Spleen (tissue), 7 donors: ENCODE results near the gene IL31RA.

ENCODE experiments used
- POLR2A ChIP-seq, 3 donors: fragments of 450-650 bp; IDR thresholded peaks; one replicate each; pipeline ENCODE4 v1.5.1; 2017; ENCODE audit warnings: antibody characterized with exemption in 3 of 3, mild to moderate bottlenecking in 1 of 3
- TF ChIP-seq, protein P1 (sequence below), 11 experiments: fragments of 200-600 bp in 7 of 11; fragments of 450-650 bp in 4 of 11; sonication (generic) in 4 of 11; IDR thresholded peaks in 8 of 11; conservative IDR thresholded peaks in 3 of 11; 1 replicate in 7 of 11; 2 replicates in 4 of 11; pipeline versions ENCODE4 v1.4.0 to v1.8.0; 2016 to 2021; ENCODE audit warnings: antibody characterized with exemption in 11 of 11, inconsistent platforms in 4 of 11, mild to moderate bottlenecking in 1 of 11
- donor health status: DM: no; HTN: no; CAD: no; lungs with moderate emphysema.
- donor health status: DM: no; HTN: no; CAD: no.
- donor health status: DM: no; HTN: no; CAD: no.

DNA sequence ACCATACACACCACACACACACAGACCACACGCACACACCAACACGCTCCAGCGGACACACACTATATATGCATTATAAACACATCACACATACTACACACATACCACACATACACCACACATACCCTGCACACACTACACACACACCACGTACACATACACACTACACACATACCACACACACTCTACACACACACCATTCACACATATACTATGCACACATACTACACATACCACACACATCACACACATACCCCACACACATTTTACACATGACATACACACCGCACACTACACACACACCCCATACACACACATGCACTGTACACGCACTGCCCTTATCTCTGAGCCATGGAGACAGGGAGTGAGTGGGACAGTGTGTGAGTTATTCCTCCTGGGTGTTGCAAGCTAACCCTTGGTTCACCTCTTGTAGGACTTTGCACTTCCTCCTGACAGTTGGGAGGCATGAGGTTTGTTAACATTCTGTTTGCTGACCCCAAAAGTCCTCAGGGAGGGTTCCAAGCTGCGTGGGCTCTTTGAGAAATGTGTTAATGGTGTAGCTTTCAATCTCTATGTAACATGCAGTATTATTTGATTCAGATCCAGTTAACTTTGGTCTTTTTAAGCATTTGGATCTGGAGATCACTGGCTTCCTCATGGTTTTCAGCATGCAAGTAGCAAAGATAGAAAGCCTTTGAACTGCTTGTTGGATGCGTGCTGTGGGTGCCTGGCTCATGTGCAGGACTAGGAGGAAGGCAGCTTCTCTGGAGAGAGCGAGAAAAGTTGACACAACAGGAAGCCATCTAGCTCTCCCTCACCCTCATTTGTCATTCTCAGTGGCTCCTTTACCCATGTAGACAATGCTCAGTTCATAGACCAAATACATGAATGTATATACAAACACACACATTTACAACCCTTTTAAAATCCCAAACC, 13.7 kb downstream of the IL31RA start:
- TF ChIP-seq, protein P1, sequence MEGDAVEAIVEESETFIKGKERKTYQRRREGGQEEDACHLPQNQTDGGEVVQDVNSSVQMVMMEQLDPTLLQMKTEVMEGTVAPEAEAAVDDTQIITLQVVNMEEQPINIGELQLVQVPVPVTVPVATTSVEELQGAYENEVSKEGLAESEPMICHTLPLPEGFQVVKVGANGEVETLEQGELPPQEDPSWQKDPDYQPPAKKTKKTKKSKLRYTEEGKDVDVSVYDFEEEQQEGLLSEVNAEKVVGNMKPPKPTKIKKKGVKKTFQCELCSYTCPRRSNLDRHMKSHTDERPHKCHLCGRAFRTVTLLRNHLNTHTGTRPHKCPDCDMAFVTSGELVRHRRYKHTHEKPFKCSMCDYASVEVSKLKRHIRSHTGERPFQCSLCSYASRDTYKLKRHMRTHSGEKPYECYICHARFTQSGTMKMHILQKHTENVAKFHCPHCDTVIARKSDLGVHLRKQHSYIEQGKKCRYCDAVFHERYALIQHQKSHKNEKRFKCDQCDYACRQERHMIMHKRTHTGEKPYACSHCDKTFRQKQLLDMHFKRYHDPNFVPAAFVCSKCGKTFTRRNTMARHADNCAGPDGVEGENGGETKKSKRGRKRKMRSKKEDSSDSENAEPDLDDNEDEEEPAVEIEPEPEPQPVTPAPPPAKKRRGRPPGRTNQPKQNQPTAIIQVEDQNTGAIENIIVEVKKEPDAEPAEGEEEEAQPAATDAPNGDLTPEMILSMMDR (IDR thresholded peaks at IDR 0.05 in 8 of 11, conservative IDR thresholded peaks at IDR 0.05 in 3 of 11), result no peak
- TF ChIP-seq POLR2A (IDR thresholded peaks at IDR 0.05), result no peak
